Fibroblast of the aortic adventitia (primary cell): ENCODE measurements around the gene TRIM6. TPM values are rescaled to one million over a fixed set of nuclear protein-coding genes. Genes with fewer than 3 reads are reported as not detected.
"Not testable (repeated sequence)": the region's sequence is repeated elsewhere in the genome, so short reads cannot be mapped to it uniquely, and the experiment has no call there.

ENCODE experiments used
- DNase-seq: peaks from one replicate; pipeline ENCODE4 v3.0.0-alpha.2; 2010; ENCODE audit warnings: low read depth
- H3K4me3 ChIP-seq: 2 replicates; pipeline ENCODE4 v1.5.1; 2011; ENCODE audit warnings: low read depth, mild to moderate bottlenecking, control low read depth, low read length, moderate library complexity
- CTCF ChIP-seq: IDR thresholded peaks from 2 replicates; pipeline ENCODE4 v1.5.1; 2011; ENCODE audit warnings: mild to moderate bottlenecking, low read length, control low read depth, inconsistent platforms; ENCODE audit not compliant: insufficient read depth
- total RNA-seq: library from RNA; depleted of rRNA; stranded (reverse); fragments of >200 nt; gene quantifications from 2 replicates; pipeline ENCODE4 v1.2.3, GENCODE V29; 2012; ENCODE audit warnings: low replicate concordance

TRIM6 gene
- total RNA-seq, 1 donor: 4.7 TPM

- H3K4me3 ChIP-seq: no peak overlapping the region
- no peak for TF ChIP-seq CTCF
- DNase-seq: no peak
Observed at GRCh38 chr11:5581014-5581413, 15.4 kb upstream of the TRIM6 start.

- not testable (repeated sequence) for DNase-seq, H3K4me3 ChIP-seq
Observed at GRCh38 chr11:5584458-5584857, 12.0 kb upstream of the TRIM6 start.

GRCh38 chr11:5589906-5590305 lies 6.5 kb upstream of the TRIM6 start:
- H3K4me3 ChIP-seq, DNase-seq: not testable (repeated sequence)

GRCh38 chr11:5591613-5592012 lies 4.8 kb upstream of the TRIM6 start:
- TF ChIP-seq CTCF: no peak
- DNase-seq: no peak
- no peak overlapping the region for H3K4me3 ChIP-seq

- H3K4me3 ChIP-seq: no peak overlapping the region
- TF ChIP-seq CTCF: no peak
- no peak for DNase-seq
Observed at GRCh38 chr11:5592615-5593014, 3.8 kb upstream of the TRIM6 start.

GRCh38 chr11:5593146-5593545 lies 3.3 kb upstream of the TRIM6 start:
- no peak for DNase-seq
- TF ChIP-seq CTCF: no peak
- H3K4me3 ChIP-seq: no peak overlapping the region

GRCh38 chr11:5597953-5598352 lies 1.5 kb downstream of the TRIM6 start:
- DNase-seq: no peak
- no peak for TF ChIP-seq CTCF
- H3K4me3 ChIP-seq: peak overlapping the region; percentile 26

- H3K4me3 ChIP-seq: no peak overlapping the region
- DNase-seq: peak; percentile 94
- peak; percentile 98 for TF ChIP-seq CTCF
Observed at GRCh38 chr11:5600374-5600851, 4.0 kb downstream of the TRIM6 start.

GRCh38 chr11:5602791-5603190 lies 6.4 kb downstream of the TRIM6 start:
- not testable (repeated sequence) for H3K4me3 ChIP-seq, DNase-seq
